IMR-90 (cell line): Measurements from ENCODE around the gene CCDC88C. TPM values are rescaled to one million over a fixed set of nuclear protein-coding genes. Genes with fewer than 3 reads are reported as not detected.

Experiments
- ATAC-seq: fragments of 200-7000 bp; cut with Tn5 transposase; 2 replicates; pipeline ENCODE4 v1.9.1; 2020; ENCODE audit warnings: low read depth, mild to moderate bottlenecking, moderate library complexity
- BruUV-seq: library from RNA; stranded (reverse); fragments of 400-500 nt; replicated peaks from 2 replicates; lab custom pipeline; 2021; lab: Mats Ljungman, UMichigan
- CTCF ChIA-PET: fragments of 300-600 bp; formaldehyde crosslinking; extraction: SDS; loops from one replicate; lab custom pipeline; 2021; ENCODE audit warnings: antibody characterized with exemption; lab: Yijun Ruan, JAX
- POLR2A ChIA-PET: fragments of 300-600 bp; sonication (Branson Sonifier 250); formaldehyde crosslinking; loops from one replicate; lab custom pipeline; 2022; ENCODE audit warnings: antibody characterized with exemption; ENCODE audit not compliant: unreplicated experiment; lab: Charles Lee
- DNase-seq: peaks from one replicate; pipeline ENCODE4 v3.0.0; 2013
- H2AFZ ChIP-seq: replicated peaks from 2 replicates; pipeline ENCODE3; 2013; ENCODE audit warnings: low read length, mild to moderate bottlenecking; ENCODE audit not compliant: poor library complexity
- H2AK5ac ChIP-seq: 2 replicates; pipeline ENCODE4 v1.6.1; 2013; ENCODE audit warnings: low read depth, low read length, inconsistent platforms
- H2AK9ac ChIP-seq: replicated peaks from 2 replicates; pipeline ENCODE3; 2013; ENCODE audit warnings: mild to moderate bottlenecking, low read depth, low read length, moderate library complexity; ENCODE audit not compliant: poor library complexity
- H2BK120ac ChIP-seq: 2 replicates; pipeline ENCODE4 v1.6.1; 2013; ENCODE audit warnings: low read depth, low read length, inconsistent platforms
- H2BK15ac ChIP-seq: 3 replicates; pipeline ENCODE4 v1.6.1; 2013; ENCODE audit warnings: low read depth, low read length, inconsistent platforms
- H2BK20ac ChIP-seq: 2 replicates; pipeline ENCODE4 v1.6.1; 2013; ENCODE audit warnings: low read depth, mild to moderate bottlenecking, inconsistent platforms, low read length, moderate library complexity
- H2BK5ac ChIP-seq: 2 replicates; pipeline ENCODE4 v1.6.1; 2013; ENCODE audit warnings: mild to moderate bottlenecking, low read depth, low read length, inconsistent platforms; ENCODE audit not compliant: poor library complexity, severe bottlenecking
- H3K14ac ChIP-seq: replicated peaks from 2 replicates; pipeline ENCODE4 v1.6.1; 2013; ENCODE audit warnings: low read depth, low read length, inconsistent platforms
- H3K18ac ChIP-seq: 2 replicates; pipeline ENCODE4 v1.6.1; 2013; ENCODE audit warnings: low read depth, low read length, control low read depth
- H3K23ac ChIP-seq: 2 replicates; pipeline ENCODE4 v1.6.1; 2013; ENCODE audit warnings: low read depth, low read length, inconsistent platforms
- H3K27ac ChIP-seq: 2 replicates; pipeline ENCODE4 v1.5.1; 2013; ENCODE audit warnings: mild to moderate bottlenecking, control low read depth, low read length; ENCODE audit not compliant: insufficient read depth
- H3K27me3 ChIP-seq: 2 replicates; pipeline ENCODE4 v1.6.1; 2013; ENCODE audit warnings: low read length; ENCODE audit not compliant: control insufficient read depth, insufficient read depth
- H3K36me3 ChIP-seq: 2 replicates; pipeline ENCODE4 v1.6.1; 2013; ENCODE audit warnings: low read length, mixed read lengths; ENCODE audit not compliant: control insufficient read depth, insufficient read depth
- H3K4ac ChIP-seq: 2 replicates; pipeline ENCODE4 v1.6.1; 2013; ENCODE audit warnings: low read depth, low read length, inconsistent platforms
- H3K4me1 ChIP-seq: 2 replicates; pipeline ENCODE4 v1.6.1; 2013; ENCODE audit warnings: low read length, mixed read lengths; ENCODE audit not compliant: control insufficient read depth, insufficient read depth
- H3K4me2 ChIP-seq: 2 replicates; pipeline ENCODE4 v1.6.1; 2013; ENCODE audit warnings: low read depth, mild to moderate bottlenecking, control low read depth, low read length, moderate library complexity
- H3K4me3 ChIP-seq: 2 replicates; pipeline ENCODE4 v1.5.1; 2013; ENCODE audit warnings: low read depth, mild to moderate bottlenecking, control low read depth, low read length, moderate library complexity; ENCODE audit not compliant: insufficient read depth
- H3K56ac ChIP-seq: 2 replicates; pipeline ENCODE4 v1.6.1; 2013; ENCODE audit warnings: low read length, inconsistent platforms; ENCODE audit not compliant: insufficient read depth; ENCODE audit errors: extremely low read depth
- H3K79me1 ChIP-seq, 2 experiments: 2 replicates each; pipeline ENCODE4 v1.6.1; 2013; ENCODE audit warnings: low read length in 2 of 2, inconsistent platforms in 1 of 2, low read depth in 1 of 2
- H3K9ac ChIP-seq: 2 replicates; pipeline ENCODE4 v1.6.1; 2013; ENCODE audit warnings: low read depth, low read length, control low read depth
- H3K9me1 ChIP-seq: 2 replicates; pipeline ENCODE4 v1.6.1; 2013; ENCODE audit warnings: low read length, inconsistent platforms; ENCODE audit not compliant: insufficient read depth
- H3K9me3 ChIP-seq: 2 replicates; pipeline ENCODE4 v1.6.1; 2013; ENCODE audit warnings: low read length; ENCODE audit not compliant: control insufficient read depth, insufficient read depth
- H4K20me1 ChIP-seq: 2 replicates; pipeline ENCODE4 v1.6.1; 2013; ENCODE audit warnings: low read length, inconsistent platforms; ENCODE audit not compliant: insufficient read depth
- H4K5ac ChIP-seq: 2 replicates; pipeline ENCODE4 v1.6.1; 2013; ENCODE audit warnings: mild to moderate bottlenecking, low read depth, low read length, control low read depth
- H4K8ac ChIP-seq, 2 experiments: 2 replicates each; pipeline ENCODE4 v1.6.1; 2013; ENCODE audit warnings: low read depth in 2 of 2, low read length in 2 of 2, control low read depth in 1 of 2, inconsistent platforms in 1 of 2
- H4K91ac ChIP-seq: 2 replicates; pipeline ENCODE4 v1.6.1; 2013; ENCODE audit warnings: low read depth, low read length, inconsistent platforms; ENCODE audit not compliant: insufficient read depth
- CEBPB ChIP-seq: IDR thresholded peaks from 2 replicates; pipeline ENCODE4 v1.6.1; 2012; ENCODE audit warnings: low read depth, low read length, improper control_type of control experiment
- CHD1 ChIP-seq: IDR thresholded peaks from 2 replicates; pipeline ENCODE4 v1.6.1; 2012; ENCODE audit warnings: low read depth, low read length, improper control_type of control experiment
- MAFK ChIP-seq: IDR thresholded peaks from 2 replicates; pipeline ENCODE4 v1.6.1; 2012; ENCODE audit warnings: low read depth, low read length, improper control_type of control experiment
- MAZ ChIP-seq: IDR thresholded peaks from 2 replicates; pipeline ENCODE4 v1.6.1; 2012; ENCODE audit warnings: low read depth, mild to moderate bottlenecking, low read length, improper control_type of control experiment, moderate library complexity, borderline replicate concordance
- MXI1 ChIP-seq: IDR thresholded peaks from 2 replicates; pipeline ENCODE4 v1.6.1; 2012; ENCODE audit warnings: low read depth, mild to moderate bottlenecking, low read length, moderate library complexity, borderline replicate concordance
- NFE2L2 ChIP-seq: fragments of 150-350 bp; IDR thresholded peaks from 2 replicates; pipeline ENCODE4 v1.6.1; 2016; ENCODE audit warnings: low read depth, mild to moderate bottlenecking, low read length
- POLR2A ChIP-seq: IDR thresholded peaks from 2 replicates; pipeline ENCODE4 v1.6.1; 2012; ENCODE audit warnings: mild to moderate bottlenecking, low read depth, low read length
- RCOR1 ChIP-seq: IDR thresholded peaks from 2 replicates; pipeline ENCODE4 v1.6.1; 2012; ENCODE audit warnings: mild to moderate bottlenecking, low read length, improper control_type of control experiment; ENCODE audit not compliant: insufficient replicate concordance
- WGBS, 2 experiments: methylation state at CpG; one replicate each; pipeline versions ENCODE4 v1.1.5 to v1.1.7; 2013; ENCODE audit warnings: missing lambda C conversion rate in 2 of 2; ENCODE audit not compliant: insufficient read length in 1 of 2; ENCODE audit errors: extremely low coverage in 2 of 2; 5-methylcytosine and 5-hydroxymethylcytosine counted together
- dilution Hi-C: fragments of 300-500 bp; cut with HindIII; formaldehyde crosslinking; loops from one replicate; pipeline ENCODE4 v1.14.3; 2018; ENCODE audit warnings: low sequenced_read_pairs; ENCODE audit not compliant: unreplicated experiment
- in situ Hi-C: fragments of 300-500 bp; cut with MboI; formaldehyde crosslinking; loops from 3 replicates; pipeline ENCODE4 v1.14.3; 2019; ENCODE audit warnings: low sequenced_read_pairs, inconsistent platforms, mixed read lengths
- intact Hi-C: fragments of 100-400 bp; cut with micrococcal nuclease; formaldehyde crosslinking; loops from 2 replicates; pipeline ENCODE4 v1.10.0; 2022
- polyA plus RNA-seq, 3 experiments: library from polyadenylated mRNA; depleted of rRNA; stranded (reverse); fragments of >200 nt; gene quantifications; 2 replicates each; pipeline ENCODE4 v1.2.3, GENCODE V29; 2012; ENCODE audit warnings: low replicate concordance in 1 of 3
- total RNA-seq: library from RNA; depleted of rRNA; stranded (reverse); fragments of >200 nt; gene quantifications from 2 replicates; pipeline ENCODE4 v1.2.3, GENCODE V29; 2012
- TF ChIP-seq, protein P1 (sequence below): fragments of 150-350 bp; IDR thresholded peaks from 2 replicates; pipeline ENCODE4 v1.6.1; 2017; ENCODE audit warnings: mild to moderate bottlenecking, antibody characterized with exemption, low read length, low read depth

CCDC88C gene
- total and polyA plus RNA-seq, 2 of the 4 experiments (the other 2 are of a cell fraction): 0.17 to 0.18 TPM

DNA sequence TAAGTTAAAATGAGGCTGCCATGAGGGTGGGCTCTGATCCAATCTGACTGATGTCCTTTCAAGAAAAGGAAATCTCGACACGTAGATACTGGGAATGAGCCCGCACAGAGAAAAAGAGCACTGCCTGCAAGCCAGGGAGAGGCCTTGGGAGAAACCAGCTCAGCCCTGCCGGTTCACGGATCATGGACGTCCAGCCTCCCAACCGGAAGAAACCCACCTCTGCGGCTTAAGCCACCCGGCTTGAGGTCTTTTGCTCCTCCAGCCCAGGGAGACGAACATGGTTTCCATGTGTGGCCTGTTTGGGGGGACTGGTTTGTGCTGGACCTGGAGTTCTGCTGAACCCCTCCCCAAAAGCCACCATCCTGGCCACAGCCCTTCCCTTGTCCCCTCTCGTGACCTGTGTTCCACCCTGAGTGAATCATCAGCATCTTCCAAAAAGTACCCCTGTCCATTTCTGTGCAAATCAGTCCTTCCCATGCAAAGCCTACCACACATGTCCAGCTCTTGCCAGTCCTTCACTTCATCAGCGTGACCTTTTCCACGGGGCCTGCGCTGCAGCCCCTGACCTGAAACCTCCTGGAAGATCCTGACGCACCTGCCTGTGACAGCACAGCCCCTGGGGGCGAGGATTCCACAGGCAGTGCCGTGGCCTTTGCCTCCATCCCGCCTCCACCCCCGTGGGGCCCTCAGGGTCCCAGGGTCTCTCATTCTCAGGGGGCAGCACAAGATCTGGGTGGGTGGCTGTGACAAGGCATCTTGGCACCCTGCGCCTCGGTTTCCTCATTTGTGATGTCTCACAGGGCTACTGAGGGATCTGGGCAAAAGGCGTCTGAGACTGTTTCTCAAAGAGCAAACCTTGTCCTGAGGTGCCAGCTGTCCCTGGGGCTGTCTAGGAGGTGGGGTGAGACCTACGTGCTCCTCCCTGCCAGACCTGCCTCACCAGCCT is 121.5 kb downstream of the CCDC88C start:
- Histone ChIP-seq H3K4me1 (no peaks in the 10 kb centered on the region), H3K79me1 (no peaks in the 10 kb centered on the region), H4K20me1 (no peaks in the 10 kb centered on the region), H2BK120ac (no peak overlapping the region), H4K91ac (no peak overlapping the region), H3K9me1 (no peaks in the 10 kb centered on the region), H4K5ac (no peak overlapping the region), H2AK9ac (no peak overlapping the region), H2BK5ac (no peak overlapping the region), H3K23ac (no peak overlapping the region), H2AFZ (no peak overlapping the region), H3K9me3 (no peaks in the 10 kb centered on the region), H3K56ac (no peak overlapping the region), H3K18ac (no peak overlapping the region), H4K8ac (no peak overlapping the region), H3K4ac (no peak overlapping the region), H3K4me2 (no peak overlapping the region), H3K9ac (no peak overlapping the region), H3K36me3 (no peaks in the 10 kb centered on the region), H3K4me3 (no peak overlapping the region), H3K27ac (no peak overlapping the region), H3K14ac (no peak overlapping the region), H3K27me3 (peaks cover 14% of the 10 kb centered on the region; the same call in 1 of the 2 replicates), H2BK20ac (no peak overlapping the region), H2AK5ac (no peak overlapping the region), H2BK15ac (no peak overlapping the region)
- dilution Hi-C loops: no loop called here
- intact Hi-C loops: no loop called here
- no TSS peak for BruUV-seq
- ATAC-seq (no peak), DNase-seq (no peak)
- 78% methylated on average over 6 of the region's 23 CpGs; no CpG with 5 or more reads in 1 of the 2 experiments for WGBS, 2 experiments
- POLR2A ChIA-PET: no interaction called here
- CTCF ChIA-PET: interaction anchor here (0.9 kb wide), 1 partner anchor 10 kb away, joined by 4 read pairs; no protein-coding TSS in a partner anchor
- TF ChIP-seq POLR2A (no peak), MAZ (no peak), CHD1 (no peak), MXI1 (no peak), NFE2L2 (no peak), CEBPB (no peak), RCOR1 (no peak), MAFK (no peak)
- TF ChIP-seq, protein P1, sequence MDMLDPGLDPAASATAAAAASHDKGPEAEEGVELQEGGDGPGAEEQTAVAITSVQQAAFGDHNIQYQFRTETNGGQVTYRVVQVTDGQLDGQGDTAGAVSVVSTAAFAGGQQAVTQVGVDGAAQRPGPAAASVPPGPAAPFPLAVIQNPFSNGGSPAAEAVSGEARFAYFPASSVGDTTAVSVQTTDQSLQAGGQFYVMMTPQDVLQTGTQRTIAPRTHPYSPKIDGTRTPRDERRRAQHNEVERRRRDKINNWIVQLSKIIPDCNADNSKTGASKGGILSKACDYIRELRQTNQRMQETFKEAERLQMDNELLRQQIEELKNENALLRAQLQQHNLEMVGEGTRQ: no peak
- in situ Hi-C loops: no loop called here
